ENCODE results near the gene DUS4L. TPM values are rescaled to one million over a fixed set of nuclear protein-coding genes. Genes with fewer than 3 reads are reported as not detected.

DUS4L gene
- polyA plus RNA-seq, 2 donors = 3.5 to 4.0 TPM

Other genes starting within 250 kb of the DUS4L start
- gene GPR22, start 93.9 kb upstream of the DUS4L start, polyA plus RNA-seq = not detected
- 1 to 10 TPM; 4.3 to 7.2 TPM for gene COG5, start 51 bp upstream of the DUS4L start, polyA plus RNA-seq
- gene BCAP29, start 16.3 kb downstream of the DUS4L start, polyA plus RNA-seq = 10 to 100 TPM; 46.4 to 49.0 TPM
- gene SLC26A4, start 96.9 kb downstream of the DUS4L start, polyA plus RNA-seq = under 1 TPM; 0.02 to 0.06 TPM
- gene CBLL1, start 180.2 kb downstream of the DUS4L start, polyA plus RNA-seq = 1 to 10 TPM; 4.2 to 6.5 TPM
- under 1 TPM; 0.01 to 0.18 TPM for gene SLC26A3, start 239.3 kb downstream of the DUS4L start, polyA plus RNA-seq

Data from esophagus (tissue), 2 donors.